Activated T-cell treated with anti-CD3 and anti-CD28 coated beads, Interleukin-2, amount 50 U/mL, for 72 hours (primary cell): ENCODE data around the gene CELF4. TPM values are rescaled to one million over a fixed set of nuclear protein-coding genes. Genes with fewer than 3 reads are reported as not detected.

Experiments
- ATAC-seq, 2 donors: fragments of 150-1000 bp; cut with Tn5 transposase; replicated peaks in 1 of 2; 2 replicates each; pipeline ENCODE4 v1.10.0; 2021; ENCODE audit warnings: moderate library complexity in 2 of 2, mild to moderate bottlenecking in 1 of 2
- DNase-seq, 2 donors: peaks; one replicate each; pipeline ENCODE4 v3.0.0; 2021 to 2022; ENCODE audit warnings: mixed read lengths in 1 of 2
- H3K27ac Mint-ChIP-seq: one replicate; pipeline ENCODE4 v1.8.0; 2022; ENCODE audit warnings: mild to moderate bottlenecking, moderate library complexity, mixed read lengths
- H3K27me3 Mint-ChIP-seq: one replicate; pipeline ENCODE4 v1.8.0; 2022; ENCODE audit warnings: low read depth, mixed read lengths
- H3K36me3 Mint-ChIP-seq, 2 donors: one replicate each; pipeline ENCODE4 v1.8.0; 2022; ENCODE audit warnings: mixed read lengths in 2 of 2, mild to moderate bottlenecking in 1 of 2; ENCODE audit not compliant: insufficient read depth in 2 of 2
- H3K4me1 Mint-ChIP-seq: one replicate; pipeline ENCODE4 v1.8.0; 2022; ENCODE audit warnings: low read depth, mixed read lengths
- H3K4me3 Mint-ChIP-seq, 2 donors: one replicate each; pipeline ENCODE4 v1.8.0; 2022; ENCODE audit warnings: mild to moderate bottlenecking in 2 of 2, mixed read lengths in 2 of 2, moderate library complexity in 2 of 2
- H3K9me3 Mint-ChIP-seq, 2 donors: one replicate each; pipeline ENCODE4 v1.8.0; 2022; ENCODE audit warnings: mixed read lengths in 2 of 2
- total RNA-seq, 2 donors: library from RNA; stranded (reverse); gene quantifications; one replicate each; pipeline ENCODE4 v1.2.3, GENCODE V29; 2022

Gene CELF4
- total RNA-seq, 2 donors from 2014 or later, result not detected

DNA sequence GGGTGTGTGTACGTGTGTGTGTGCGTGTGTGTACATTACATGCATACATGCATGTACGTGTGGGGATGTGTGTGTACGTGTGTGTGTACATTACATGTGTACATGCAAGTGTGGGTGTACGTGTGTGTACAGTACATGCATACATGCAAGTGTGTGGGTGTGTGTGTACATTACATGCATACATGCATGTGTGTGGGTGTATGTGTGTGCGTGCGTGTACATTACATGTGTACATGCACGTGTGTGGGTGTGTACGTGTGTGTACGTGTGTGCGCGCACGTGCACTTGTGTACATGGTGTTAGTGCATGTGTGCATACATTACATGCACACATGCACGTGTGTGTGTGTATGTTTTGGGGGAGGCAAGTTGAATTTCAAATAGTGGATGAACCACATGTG lies 300.6 kb downstream of the CELF4 start:
- H3K36me3 Mint-ChIP-seq, result no peaks in the 10 kb centered on the region
- H3K4me3 Mint-ChIP-seq, result no peak overlapping the region
- H3K9me3 Mint-ChIP-seq, result peaks cover 0 to 3% of the 10 kb centered on the region in 2 donors
- H3K4me1 Mint-ChIP-seq, result no peaks in the 10 kb centered on the region
- H3K27ac Mint-ChIP-seq, result no peak overlapping the region
- DNase-seq, result no peak
- no peak for ATAC-seq
- no peaks in the 10 kb centered on the region for H3K27me3 Mint-ChIP-seq

DNA sequence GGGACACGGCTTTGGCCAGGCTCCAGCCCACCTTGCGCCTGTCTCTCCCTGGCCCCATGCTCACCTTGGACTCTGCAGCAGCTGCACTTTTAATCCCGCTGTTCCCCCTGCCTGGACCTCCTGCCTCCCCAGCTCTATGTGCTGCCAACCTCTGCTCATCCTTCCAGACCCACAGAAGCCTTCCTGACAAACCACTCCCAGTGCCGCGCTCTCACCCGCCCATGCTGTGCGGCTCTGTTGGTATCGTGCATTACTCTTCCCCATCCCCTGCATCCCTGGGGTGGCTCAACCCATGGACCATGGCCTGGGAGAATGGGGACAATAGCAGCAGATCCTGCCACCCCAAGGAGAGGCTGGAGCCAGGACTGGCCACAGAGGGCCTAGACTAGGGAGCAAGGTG lies 303.6 kb downstream of the CELF4 start:
- Mint-ChIP-seq H3K27me3 (peaks cover 17% of the 10 kb centered on the region), H3K9me3 (peaks cover 0 to 3% of the 10 kb centered on the region in 2 donors), H3K36me3 (no peaks in the 10 kb centered on the region), H3K4me3 (no peak overlapping the region), H3K4me1 (no peaks in the 10 kb centered on the region), H3K27ac (no peak overlapping the region)
- DNase-seq (no peak), ATAC-seq (no peak)

DNA sequence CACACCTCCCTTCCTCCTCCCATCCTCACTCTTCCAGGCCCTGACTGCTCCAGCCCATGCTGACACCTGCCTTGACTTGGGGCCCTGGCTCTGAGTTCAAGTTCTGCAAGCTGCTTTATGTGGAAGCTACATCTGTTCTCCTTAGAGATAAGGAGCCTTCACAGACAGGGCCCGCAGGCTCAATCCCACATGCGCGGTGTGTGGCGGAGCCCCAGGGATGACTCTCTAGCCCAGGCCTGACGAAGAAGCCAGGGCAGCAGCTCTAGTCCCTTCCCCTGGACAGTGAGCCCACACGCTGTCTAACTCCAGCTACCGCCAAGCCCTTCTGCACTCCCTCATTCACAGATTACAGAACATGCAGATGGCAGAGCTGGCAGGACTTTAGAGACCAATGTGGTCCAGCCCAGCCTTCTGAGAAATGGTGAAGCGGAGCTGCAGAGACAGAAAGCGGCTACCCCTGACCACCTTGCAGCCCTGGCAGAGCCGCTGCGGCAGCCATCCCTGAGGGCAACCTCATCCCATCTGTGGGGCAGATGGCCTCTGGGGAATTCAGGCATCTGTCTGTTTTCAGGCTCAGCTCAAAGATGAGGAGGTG lies 304.3 kb downstream of the CELF4 start:
- Mint-ChIP-seq H3K36me3 (no peaks in the 10 kb centered on the region), H3K27me3 (peaks cover 22% of the 10 kb centered on the region), H3K9me3 (peaks cover 0 to 3% of the 10 kb centered on the region in 2 donors), H3K4me1 (no peaks in the 10 kb centered on the region), H3K4me3 (no peak overlapping the region), H3K27ac (no peak overlapping the region)
- DNase-seq, result no peak
- no peak for ATAC-seq

DNA sequence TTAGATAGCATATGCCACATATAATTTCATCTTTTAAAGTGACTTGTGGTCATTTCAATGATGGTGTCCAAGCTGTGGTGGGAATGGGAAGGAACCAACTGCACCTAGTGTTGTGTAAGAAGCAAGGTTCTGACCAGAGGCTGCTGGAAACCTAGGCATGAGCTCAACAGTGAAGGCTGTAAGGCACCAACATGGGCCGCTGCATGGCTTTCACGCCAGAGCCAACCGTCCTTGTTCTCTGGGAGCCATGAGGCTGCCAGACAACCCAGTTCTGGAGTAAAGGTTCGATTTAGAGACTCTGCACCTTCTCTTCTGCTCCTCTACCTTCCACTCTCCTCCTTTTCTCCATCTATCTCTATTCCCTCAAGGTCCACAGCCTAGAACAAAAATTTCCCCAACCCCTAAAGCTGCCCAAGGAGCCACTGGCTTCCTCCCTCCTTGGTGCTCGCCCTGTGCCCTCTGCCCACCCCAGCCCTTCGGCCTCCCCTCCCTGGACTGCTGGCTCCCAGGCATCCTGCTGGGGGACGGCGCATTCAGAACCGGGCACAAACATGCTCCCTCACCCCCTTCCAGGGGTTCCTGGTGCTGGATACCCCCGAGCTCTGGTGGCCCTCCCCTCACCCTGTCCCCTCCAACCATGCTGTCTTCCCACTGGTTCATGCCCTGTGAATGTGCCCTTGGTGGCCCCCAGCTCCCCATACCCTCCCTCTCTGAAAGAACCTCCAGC lies 305.1 kb downstream of the CELF4 start:
- Mint-ChIP-seq H3K27ac (no peak overlapping the region), H3K4me3 (no peak overlapping the region), H3K9me3 (peaks cover 0 to 3% of the 10 kb centered on the region in 2 donors), H3K36me3 (no peaks in the 10 kb centered on the region), H3K27me3 (peaks cover 30% of the 10 kb centered on the region), H3K4me1 (no peaks in the 10 kb centered on the region)
- DNase-seq (no peak), ATAC-seq (no peak)

DNA sequence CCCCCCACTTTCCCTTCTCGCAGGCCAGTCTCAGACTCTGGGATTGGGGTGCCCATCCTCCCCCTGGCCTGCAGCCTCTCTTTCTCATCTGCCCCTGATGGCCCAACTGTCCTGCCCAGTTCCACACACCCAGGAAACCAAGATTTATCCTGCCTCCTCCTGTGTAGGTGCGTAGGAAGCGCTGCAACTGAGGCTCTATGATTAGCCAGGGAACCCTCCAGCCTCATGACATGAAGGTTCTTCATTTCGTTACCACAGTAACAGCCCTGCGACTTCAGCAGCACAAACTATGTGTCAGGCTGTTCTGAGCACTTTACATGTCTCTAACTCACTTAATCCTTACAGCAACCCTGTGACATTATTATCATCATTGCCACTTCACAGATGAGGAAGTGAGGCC lies 305.9 kb downstream of the CELF4 start:
- peaks cover 38% of the 10 kb centered on the region for H3K27me3 Mint-ChIP-seq
- no peaks in the 10 kb centered on the region for H3K9me3 Mint-ChIP-seq
- DNase-seq, result no peak
- no peaks in the 10 kb centered on the region for H3K4me1 Mint-ChIP-seq
- ATAC-seq, result no peak
- no peak overlapping the region for H3K4me3 Mint-ChIP-seq
- H3K27ac Mint-ChIP-seq, result no peak overlapping the region
- H3K36me3 Mint-ChIP-seq, result no peaks in the 10 kb centered on the region

DNA sequence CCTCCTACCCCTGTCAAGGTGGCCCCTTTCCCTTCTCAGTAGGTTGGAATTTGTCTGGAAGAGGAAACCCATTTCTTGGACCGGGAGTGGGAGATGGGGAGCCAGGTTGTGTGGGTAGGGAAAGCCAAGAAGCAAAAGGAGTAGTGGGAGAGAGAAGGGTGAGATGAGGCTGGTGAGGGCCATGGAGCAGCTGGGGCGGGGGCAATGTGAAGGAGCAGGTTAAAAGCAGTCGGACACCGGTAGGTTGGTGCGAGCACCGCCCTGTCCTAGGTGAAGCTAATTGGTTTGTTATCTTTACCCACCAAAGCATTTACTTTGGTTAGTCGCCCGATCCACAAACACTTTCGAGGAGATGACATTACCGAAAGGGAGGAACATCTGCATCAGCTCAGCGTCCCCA lies 306.8 kb downstream of the CELF4 start:
- Mint-ChIP-seq H3K9me3 (no peaks in the 10 kb centered on the region), H3K27me3 (peaks cover 43% of the 10 kb centered on the region), H3K36me3 (no peaks in the 10 kb centered on the region), H3K4me3 (no peak overlapping the region), H3K27ac (no peak overlapping the region), H3K4me1 (no peaks in the 10 kb centered on the region)
- ATAC-seq (no peak), DNase-seq (no peak)

DNA sequence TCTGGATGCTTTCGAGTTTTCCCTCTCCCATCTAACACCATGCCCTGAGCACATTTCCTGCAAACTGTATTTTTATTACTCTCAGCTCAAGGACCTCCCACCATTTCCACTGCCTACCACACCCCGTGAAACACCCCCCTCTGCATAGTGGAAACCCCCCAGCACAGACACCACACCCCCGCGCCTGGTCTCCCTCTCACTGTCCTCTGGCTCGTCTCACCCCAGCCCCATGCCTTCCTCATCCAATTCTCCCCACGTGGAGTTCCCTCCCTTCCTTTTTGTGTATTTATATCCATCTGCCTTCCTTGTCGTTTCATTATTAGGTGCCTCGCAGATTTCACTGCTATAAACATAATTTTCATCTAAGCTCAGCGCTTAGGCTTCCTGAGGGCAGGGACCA lies 307.5 kb downstream of the CELF4 start:
- Mint-ChIP-seq H3K36me3 (no peaks in the 10 kb centered on the region), H3K27ac (no peak overlapping the region), H3K4me3 (no peak overlapping the region), H3K9me3 (no peaks in the 10 kb centered on the region), H3K4me1 (no peaks in the 10 kb centered on the region), H3K27me3 (peaks cover 43% of the 10 kb centered on the region)
- DNase-seq (no peak), ATAC-seq (no peak)

DNA sequence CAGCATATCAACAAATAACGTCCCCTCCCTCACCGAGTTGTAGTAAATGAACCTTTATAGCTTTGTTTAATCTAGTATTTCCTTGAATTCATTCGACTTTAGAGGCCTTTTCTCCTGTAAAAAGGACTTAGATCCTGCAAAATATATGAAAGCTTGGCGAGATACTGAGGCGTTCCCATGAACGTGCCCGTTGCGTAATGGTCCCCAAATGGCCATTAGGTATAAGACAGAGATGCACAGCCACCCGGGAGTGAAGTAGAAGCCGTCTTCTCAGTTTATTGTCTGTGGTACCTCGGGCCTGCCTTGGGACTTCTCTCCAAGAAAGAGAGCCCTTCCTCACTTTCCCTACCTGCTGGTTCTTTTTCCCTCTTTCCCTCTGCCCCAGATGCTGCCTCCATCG lies 310.6 kb downstream of the CELF4 start:
- no peak overlapping the region for H3K27ac Mint-ChIP-seq
- H3K27me3 Mint-ChIP-seq, result peaks cover 69% of the 10 kb centered on the region
- ATAC-seq (no peak), DNase-seq (no peak)
- H3K4me1 Mint-ChIP-seq, result peaks cover 8% of the 10 kb centered on the region
- H3K4me3 Mint-ChIP-seq, result peak overlapping the region; percentile 57 to 76
- H3K36me3 Mint-ChIP-seq, result no peaks in the 10 kb centered on the region
- H3K9me3 Mint-ChIP-seq, result no peaks in the 10 kb centered on the region

DNA sequence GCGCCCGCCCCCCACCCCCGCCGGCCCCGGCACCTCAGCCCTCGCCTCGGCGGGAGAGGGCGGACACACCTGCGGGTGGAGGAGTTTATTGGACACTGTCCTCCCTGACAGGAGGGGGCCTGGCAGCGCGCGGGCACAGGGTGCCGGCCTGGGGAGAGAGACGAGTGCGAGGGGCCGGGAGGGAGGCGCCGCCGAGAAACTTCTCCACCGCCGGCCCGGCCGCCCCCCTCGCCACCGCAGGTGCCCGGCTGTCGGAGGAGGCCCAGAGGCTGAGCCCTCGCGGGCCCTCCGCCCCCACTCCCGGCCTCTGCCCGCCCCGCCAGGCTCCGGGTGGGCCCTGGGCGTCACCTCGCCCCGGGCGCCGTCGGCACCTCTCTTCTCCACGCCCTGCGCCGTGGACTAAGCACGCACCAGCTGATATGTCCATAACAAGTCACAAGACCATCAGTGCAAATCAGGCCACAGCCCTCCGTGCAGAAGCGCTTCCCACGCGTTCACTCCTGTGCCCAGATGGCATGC lies 311.3 kb downstream of the CELF4 start:
- peaks cover 73% of the 10 kb centered on the region for H3K27me3 Mint-ChIP-seq
- peaks cover 8% of the 10 kb centered on the region for H3K4me1 Mint-ChIP-seq

DNA sequence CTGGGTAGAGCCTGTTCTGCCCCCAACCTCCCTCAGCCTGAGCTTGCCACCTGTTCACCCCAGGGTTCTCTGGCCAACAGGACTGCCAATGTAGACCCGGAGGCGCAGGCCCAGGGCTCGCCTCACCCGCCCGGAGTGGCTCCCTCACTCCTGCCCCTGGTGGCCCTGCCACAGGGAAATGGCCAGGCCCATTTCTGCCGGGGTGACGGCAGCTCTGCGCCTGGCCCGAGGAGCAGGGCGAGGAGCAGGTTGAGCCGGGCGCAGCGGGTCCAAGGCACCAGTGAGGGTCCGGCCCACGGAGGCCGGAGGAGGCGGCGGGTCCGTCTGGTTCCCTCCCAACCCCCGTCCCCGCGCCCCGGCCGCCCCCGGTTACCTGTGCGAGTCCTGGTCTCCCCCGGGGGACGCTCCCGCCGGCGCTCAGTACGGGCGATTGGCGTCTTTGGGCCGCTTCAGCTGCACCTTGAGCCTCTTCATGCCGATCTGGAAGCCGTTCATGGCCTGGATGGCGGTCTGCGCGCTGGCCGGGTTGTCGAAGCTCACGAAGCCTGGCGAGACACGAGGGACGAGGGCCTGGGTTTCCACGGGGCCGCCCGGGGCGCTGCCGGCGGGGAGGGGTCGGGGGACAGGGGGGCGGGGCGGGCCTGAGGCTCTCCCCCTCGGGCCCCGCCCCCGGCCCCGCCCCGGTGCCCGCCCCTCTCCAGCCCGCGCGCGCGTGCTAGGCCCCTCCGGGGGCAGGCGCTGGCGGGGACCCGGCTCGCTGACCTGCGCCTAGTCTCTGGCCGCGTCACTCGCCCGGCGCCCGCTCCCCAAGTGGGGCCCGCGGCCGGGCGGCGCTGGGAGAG lies 312.0 kb downstream of the CELF4 start:
- Mint-ChIP-seq H3K9me3 (no peaks in the 10 kb centered on the region), H3K4me3 (peak overlapping the region; percentile 29 to 61), H3K27me3 (peaks cover 73% of the 10 kb centered on the region), H3K36me3 (no peaks in the 10 kb centered on the region), H3K4me1 (peaks cover 8% of the 10 kb centered on the region), H3K27ac (no peak overlapping the region)
- ATAC-seq (peak; percentile 58 to 63), DNase-seq (peak in 1 of 2 donors; percentile 3)

More for the DNA sequence above, 311.3 kb downstream of the CELF4 start:
- no peak for DNase-seq
- ATAC-seq, result peak in 1 of 2 donors; percentile 12
- no peak overlapping the region for H3K27ac Mint-ChIP-seq
- H3K9me3 Mint-ChIP-seq, result no peaks in the 10 kb centered on the region
- H3K4me3 Mint-ChIP-seq, result peak overlapping the region; percentile 57 to 76
- H3K36me3 Mint-ChIP-seq, result no peaks in the 10 kb centered on the region

DNA sequence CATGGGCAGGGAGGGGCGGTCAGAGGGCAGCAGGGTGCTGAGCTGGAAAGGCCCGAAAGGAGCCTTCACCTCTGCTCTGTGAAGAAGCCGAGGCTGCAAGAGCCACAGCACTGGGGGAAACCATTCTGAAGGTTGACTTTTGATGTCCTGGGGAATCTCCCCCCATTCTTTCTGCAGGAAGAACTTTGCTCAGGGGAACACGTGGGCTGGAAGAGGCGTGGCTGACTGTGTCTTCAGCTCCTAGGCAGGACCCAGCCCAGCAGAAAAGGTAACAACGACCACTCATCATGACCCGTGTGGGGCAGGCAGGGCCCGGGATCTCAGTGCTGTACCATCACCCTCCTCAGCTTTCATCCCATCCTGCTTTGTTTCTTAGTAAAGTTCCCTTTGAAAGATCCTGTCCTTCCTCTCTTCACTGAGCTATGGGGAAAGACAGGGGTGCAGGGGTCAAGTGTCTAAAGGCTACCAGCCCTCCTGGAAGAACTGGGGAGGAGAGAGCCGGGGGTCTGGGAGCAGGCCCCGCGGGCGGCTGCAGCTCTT lies 312.7 kb downstream of the CELF4 start:
- peak overlapping the region; percentile 29 to 55 for H3K4me3 Mint-ChIP-seq
- no peak for DNase-seq

DNA sequence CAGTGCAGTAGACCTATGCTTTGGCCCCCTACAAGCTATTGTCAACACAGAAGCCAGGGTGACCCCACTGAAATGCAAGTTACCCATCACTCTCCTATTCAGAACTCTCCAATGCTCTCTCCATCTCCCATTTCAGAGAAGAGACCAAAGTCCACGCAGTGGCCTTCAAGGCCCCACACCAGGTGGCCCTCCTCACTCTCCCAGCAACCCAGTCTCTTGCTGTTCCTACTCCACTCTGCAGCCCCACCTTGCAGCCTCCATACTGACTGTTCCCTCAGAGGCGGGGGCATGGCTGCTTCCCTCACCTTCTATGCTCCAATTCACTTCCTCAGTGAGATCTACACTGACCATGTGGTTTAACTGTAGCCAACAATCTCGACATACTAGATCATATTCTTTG lies 313.3 kb downstream of the CELF4 start:
- DNase-seq (no peak), ATAC-seq (no peak)
- Mint-ChIP-seq H3K27ac (no peak overlapping the region), H3K4me1 (peaks cover 8% of the 10 kb centered on the region), H3K27me3 (peaks cover 60% of the 10 kb centered on the region), H3K4me3 (peak overlapping the region in 1 of 2 donors; percentile 55), H3K36me3 (no peaks in the 10 kb centered on the region), H3K9me3 (no peaks in the 10 kb centered on the region)

More for the DNA sequence above, 312.7 kb downstream of the CELF4 start:
- H3K9me3 Mint-ChIP-seq, result no peaks in the 10 kb centered on the region
- H3K27me3 Mint-ChIP-seq, result peaks cover 66% of the 10 kb centered on the region
- peaks cover 8% of the 10 kb centered on the region for H3K4me1 Mint-ChIP-seq
- no peak overlapping the region for H3K27ac Mint-ChIP-seq
- no peaks in the 10 kb centered on the region for H3K36me3 Mint-ChIP-seq
- ATAC-seq, result no peak

DNA sequence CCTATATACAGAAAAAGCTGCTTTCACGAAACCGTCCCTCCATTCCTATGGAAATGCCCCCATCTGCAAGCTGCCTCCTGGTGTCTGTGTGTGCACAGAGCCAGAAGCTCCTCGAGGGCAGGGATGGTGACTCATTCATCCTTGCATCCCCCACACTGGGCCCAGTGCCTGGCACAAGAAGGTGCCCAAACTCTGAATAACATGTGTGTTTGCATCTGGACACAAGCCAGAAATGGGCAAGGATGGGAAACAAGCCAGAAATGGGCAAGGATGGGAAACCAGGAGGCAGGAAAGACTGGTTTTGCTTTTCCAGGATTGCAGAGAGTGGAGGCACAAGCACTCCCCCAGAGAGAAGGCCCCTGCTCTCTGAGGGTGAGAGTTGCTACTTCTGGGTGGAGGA lies 313.9 kb downstream of the CELF4 start:
- peaks cover 0 to 1% of the 10 kb centered on the region in 2 donors for H3K9me3 Mint-ChIP-seq
- DNase-seq, result no peak
- no peak for ATAC-seq
- H3K4me1 Mint-ChIP-seq, result peaks cover 8% of the 10 kb centered on the region
- H3K4me3 Mint-ChIP-seq, result no peak overlapping the region
- peaks cover 0 to 1% of the 10 kb centered on the region in 2 donors for H3K36me3 Mint-ChIP-seq
- peaks cover 56% of the 10 kb centered on the region for H3K27me3 Mint-ChIP-seq
- H3K27ac Mint-ChIP-seq, result no peak overlapping the region
